ENCODE measurements around the gene CRTAP.
A peak's percentile ranks its signal among the peaks of the same experiment; 100 is the strongest.
"Not testable (repeated sequence)": the region's sequence is repeated elsewhere in the genome, so short reads cannot be mapped to it uniquely, and the experiment has no call there.

The CRTAP gene

GRCh38 chr3:33104803-33105202 lies 9.0 kb upstream of the CRTAP start:
- TF ChIP-seq CTCF (IDR thresholded peaks at IDR 0.05; ENCODE audit: borderline replicate concordance, control extremely low read depth, extremely low read depth, insufficient read depth, missing control alignments): no peak
- no peak for DNase-seq (ENCODE audit: low spot score)
- in situ Hi-C loops (cut with MboI; ENCODE audit: low sequenced_read_pairs, unreplicated experiment): no loop called here

DNA sequence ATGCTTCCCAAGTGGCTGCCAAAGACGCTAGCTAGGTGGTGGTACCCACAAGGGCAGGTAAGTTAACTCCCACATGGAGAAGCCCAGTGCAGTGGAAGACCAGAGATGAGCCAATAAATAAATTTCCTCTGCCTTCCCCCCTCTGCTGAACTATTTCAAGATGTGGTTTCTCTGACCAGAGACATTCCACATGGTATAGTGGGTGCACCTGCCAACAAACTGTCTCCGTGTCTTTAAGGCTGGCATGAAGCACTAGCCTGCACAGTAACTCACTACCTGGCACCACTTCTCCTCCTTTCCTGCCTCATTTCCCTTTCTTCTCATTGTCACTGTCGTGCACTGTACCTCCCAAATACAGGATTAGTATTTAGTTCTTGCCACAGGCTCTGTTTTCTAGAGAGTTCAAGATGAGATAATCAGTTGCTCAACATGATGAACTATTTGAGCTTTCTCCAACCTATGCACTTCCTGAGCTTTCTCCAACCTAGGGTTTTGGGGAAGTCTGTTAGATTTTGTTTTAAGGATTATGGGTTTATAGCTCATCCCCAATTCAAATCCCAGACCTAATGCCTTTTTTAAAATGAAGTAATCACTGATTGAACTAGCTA lies 8.4 kb upstream of the CRTAP start:
- TF ChIP-seq CTCF (IDR thresholded peaks at IDR 0.05; ENCODE audit: borderline replicate concordance, control extremely low read depth, extremely low read depth, insufficient read depth, missing control alignments): no peak
- DNase-seq (ENCODE audit: low spot score): no peak
- in situ Hi-C loops (cut with MboI; ENCODE audit: low sequenced_read_pairs, unreplicated experiment): no loop called here

DNA sequence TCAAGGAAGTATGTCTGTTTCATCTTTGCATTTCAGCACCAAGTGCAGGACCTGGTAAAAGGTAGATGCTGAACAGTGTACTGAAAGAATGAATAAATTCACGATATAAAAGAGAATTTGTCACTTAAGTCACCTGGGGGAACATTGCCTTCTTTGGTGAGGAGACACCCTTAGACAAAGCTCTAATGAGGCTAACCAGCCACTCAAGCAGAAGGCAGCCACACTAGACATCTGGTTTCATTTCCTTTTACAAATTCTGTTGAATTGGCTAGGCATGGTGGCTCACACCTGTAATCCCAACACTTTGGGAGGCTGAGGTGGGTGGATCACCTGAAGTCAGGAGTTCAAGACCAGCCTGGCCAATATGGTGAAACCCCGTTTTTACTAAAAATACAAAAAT lies 7.0 kb upstream of the CRTAP start:
- in situ Hi-C loops (cut with MboI; ENCODE audit: low sequenced_read_pairs, unreplicated experiment); DNase-seq (ENCODE audit: low spot score): not testable (repeated sequence)

GRCh38 chr3:33111581-33111980 lies 2.2 kb upstream of the CRTAP start:
- in situ Hi-C loops (cut with MboI; ENCODE audit: low sequenced_read_pairs, unreplicated experiment): no loop called here
- peak; percentile 54 for DNase-seq (ENCODE audit: low spot score)
- no peak for TF ChIP-seq CTCF (IDR thresholded peaks at IDR 0.05; ENCODE audit: borderline replicate concordance, control extremely low read depth, extremely low read depth, insufficient read depth, missing control alignments)

DNA sequence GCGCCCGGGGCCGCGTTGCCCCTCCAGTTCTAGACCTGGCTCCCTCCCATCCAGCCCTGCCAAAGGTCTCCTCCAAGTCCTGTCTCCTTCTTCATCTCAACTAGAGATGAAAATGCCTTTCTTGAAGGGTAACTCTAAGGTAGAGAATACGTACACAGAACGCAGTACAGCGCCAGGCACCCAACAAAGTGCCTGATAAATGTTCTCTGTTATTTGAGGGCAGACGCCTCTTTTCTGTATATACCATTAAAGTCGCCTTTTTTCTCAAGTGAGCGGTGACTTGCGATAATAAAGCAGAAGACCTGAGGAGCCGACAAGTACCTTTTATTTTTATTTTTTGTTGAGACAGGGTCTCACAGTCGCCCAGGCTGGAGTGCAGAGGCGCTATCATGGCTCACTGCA lies 809 bp downstream of the CRTAP start:
- no peak for TF ChIP-seq CTCF (IDR thresholded peaks at IDR 0.05; ENCODE audit: borderline replicate concordance, control extremely low read depth, extremely low read depth, insufficient read depth, missing control alignments)
- DNase-seq (ENCODE audit: low spot score): no peak
- in situ Hi-C loops (cut with MboI; ENCODE audit: low sequenced_read_pairs, unreplicated experiment): no loop called here

DNA sequence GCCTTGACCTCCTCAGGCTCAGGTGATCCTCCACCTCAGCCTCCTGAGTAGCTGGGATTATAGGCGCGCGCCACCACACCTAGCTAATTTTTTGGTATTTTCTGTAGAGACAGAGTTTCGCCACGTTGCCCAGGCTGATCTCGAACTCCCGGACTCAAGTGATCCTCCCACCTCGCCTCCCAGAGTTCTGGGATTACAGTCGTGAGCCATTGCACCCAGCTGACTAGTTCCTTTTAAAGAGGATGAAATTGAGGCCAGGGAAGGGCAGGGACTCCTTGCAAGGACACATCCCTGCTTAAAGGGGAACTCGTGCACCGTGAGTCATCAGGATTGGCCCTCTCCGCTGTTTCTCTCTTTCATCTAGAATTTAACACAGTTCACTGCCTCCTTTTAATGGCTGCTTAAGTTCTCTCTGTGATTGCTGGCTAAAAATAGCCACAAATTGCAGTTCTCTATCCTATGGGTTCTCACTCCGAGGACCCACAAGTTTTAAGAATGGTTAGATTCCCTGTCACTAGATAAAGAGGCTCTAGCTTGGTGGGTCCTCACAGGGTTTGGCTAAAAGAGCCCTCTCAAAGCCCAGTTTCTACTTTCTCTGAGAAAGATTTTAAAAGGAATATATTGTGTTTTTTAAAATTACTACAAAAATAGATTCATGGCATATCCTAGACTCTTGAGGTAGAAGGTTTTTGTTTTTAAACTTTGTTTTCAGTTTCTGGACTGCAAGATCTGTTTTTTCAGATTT lies 1.4 kb downstream of the CRTAP start:
- TF ChIP-seq CTCF (IDR thresholded peaks at IDR 0.05; ENCODE audit: borderline replicate concordance, control extremely low read depth, extremely low read depth, insufficient read depth, missing control alignments): no peak
- DNase-seq (ENCODE audit: low spot score): no peak

GRCh38 chr3:33117461-33117860 lies 3.6 kb downstream of the CRTAP start:
- TF ChIP-seq CTCF (IDR thresholded peaks at IDR 0.05; ENCODE audit: borderline replicate concordance, control extremely low read depth, extremely low read depth, insufficient read depth, missing control alignments): no peak
- DNase-seq (ENCODE audit: low spot score): no peak
- in situ Hi-C loops (cut with MboI; ENCODE audit: low sequenced_read_pairs, unreplicated experiment): no loop called here

More for the DNA sequence above, 1.4 kb downstream of the CRTAP start:
- in situ Hi-C loops (cut with MboI; ENCODE audit: low sequenced_read_pairs, unreplicated experiment): no loop called here
